Cardiac muscle cell (in vitro differentiated cells and primary cell): ENCODE measurements around the gene UBAP2L. TPM values are rescaled to one million over a fixed set of nuclear protein-coding genes. Genes with fewer than 3 reads are reported as not detected.

Experiments
- DNase-seq, 2 donors: peaks; one replicate each; pipeline versions ENCODE4 v3.0.0 to v3.0.0-alpha.2; 2010 to 2017; ENCODE audit warnings: low read depth in 1 of 2, low spot score in 1 of 2
- H3K27ac ChIP-seq: fragments of 200-600 bp; sonication (generic); 2 replicates; pipeline ENCODE4 v1.5.1; 2016
- H3K27me3 ChIP-seq: fragments of 200-600 bp; sonication (generic); 2 replicates; pipeline ENCODE4 v1.6.0; 2016; ENCODE audit warnings: control low read depth
- H3K36me3 ChIP-seq: fragments of 200-600 bp; sonication (generic); 2 replicates; pipeline ENCODE4 v1.5.1; 2016; ENCODE audit warnings: control low read depth
- H3K4me1 ChIP-seq: fragments of 200-600 bp; sonication (generic); 2 replicates; pipeline ENCODE4 v1.8.1; 2017; ENCODE audit warnings: low read depth, mild to moderate bottlenecking, mixed run types
- H3K4me3 ChIP-seq: fragments of 200-600 bp; sonication (generic); 2 replicates; pipeline ENCODE4 v1.5.1; 2016; ENCODE audit warnings: mild to moderate bottlenecking
- H3K9me3 ChIP-seq: fragments of 200-600 bp; sonication (generic); 2 replicates; pipeline ENCODE4 v1.5.1; 2017; ENCODE audit warnings: low read depth, mild to moderate bottlenecking, control low read depth
- polyA plus RNA-seq: library from polyadenylated mRNA; unstranded; fragments of >200 nt; fragmentation: Nextera tagmentation; extraction: Ambion mirVana; gene quantifications from 2 replicates; pipeline ENCODE4 v1.2.1, GENCODE V29; 2016
- total RNA-seq: library from RNA; depleted of rRNA; stranded (reverse); fragments of >200 nt; gene quantifications from 2 replicates; pipeline ENCODE4 v1.2.3, GENCODE V29; 2016
- TF ChIP-seq, protein P1 (sequence below): IDR thresholded peaks from 2 replicates; pipeline ENCODE4 v1.5.1; 2012; ENCODE audit warnings: low read depth, mild to moderate bottlenecking, low read length

The UBAP2L gene
- total and polyA plus RNA-seq, 2 experiments from 2014 or later = 142 to 190 TPM

GRCh38 chr1:154219541-154219940 is 1.2 kb upstream of the UBAP2L start:
- H3K4me1 ChIP-seq = peaks cover 35% of the 10 kb centered on the region
- DNase-seq = peak; percentile 15 to 19
- TF ChIP-seq, protein P1, sequence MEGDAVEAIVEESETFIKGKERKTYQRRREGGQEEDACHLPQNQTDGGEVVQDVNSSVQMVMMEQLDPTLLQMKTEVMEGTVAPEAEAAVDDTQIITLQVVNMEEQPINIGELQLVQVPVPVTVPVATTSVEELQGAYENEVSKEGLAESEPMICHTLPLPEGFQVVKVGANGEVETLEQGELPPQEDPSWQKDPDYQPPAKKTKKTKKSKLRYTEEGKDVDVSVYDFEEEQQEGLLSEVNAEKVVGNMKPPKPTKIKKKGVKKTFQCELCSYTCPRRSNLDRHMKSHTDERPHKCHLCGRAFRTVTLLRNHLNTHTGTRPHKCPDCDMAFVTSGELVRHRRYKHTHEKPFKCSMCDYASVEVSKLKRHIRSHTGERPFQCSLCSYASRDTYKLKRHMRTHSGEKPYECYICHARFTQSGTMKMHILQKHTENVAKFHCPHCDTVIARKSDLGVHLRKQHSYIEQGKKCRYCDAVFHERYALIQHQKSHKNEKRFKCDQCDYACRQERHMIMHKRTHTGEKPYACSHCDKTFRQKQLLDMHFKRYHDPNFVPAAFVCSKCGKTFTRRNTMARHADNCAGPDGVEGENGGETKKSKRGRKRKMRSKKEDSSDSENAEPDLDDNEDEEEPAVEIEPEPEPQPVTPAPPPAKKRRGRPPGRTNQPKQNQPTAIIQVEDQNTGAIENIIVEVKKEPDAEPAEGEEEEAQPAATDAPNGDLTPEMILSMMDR = no peak
- no peaks in the 10 kb centered on the region for H3K27me3 ChIP-seq
- H3K9me3 ChIP-seq = no peaks in the 10 kb centered on the region
- peaks cover 11% of the 10 kb centered on the region for H3K36me3 ChIP-seq
- peak overlapping the region; percentile 100 for H3K27ac ChIP-seq
- peak overlapping the region; percentile 87 for H3K4me3 ChIP-seq

- DNase-seq = no peak
- Histone ChIP-seq H3K27me3 (no peaks in the 10 kb centered on the region), H3K4me1 (peaks cover 35% of the 10 kb centered on the region), H3K36me3 (peaks cover 14% of the 10 kb centered on the region), H3K9me3 (no peaks in the 10 kb centered on the region), H3K4me3 (peak overlapping the region; percentile 62), H3K27ac (peak overlapping the region; percentile 97)
- TF ChIP-seq, protein P1 = no peak
Observed at GRCh38 chr1:154220970-154221277, 169 bp downstream of the UBAP2L start.

DNA sequence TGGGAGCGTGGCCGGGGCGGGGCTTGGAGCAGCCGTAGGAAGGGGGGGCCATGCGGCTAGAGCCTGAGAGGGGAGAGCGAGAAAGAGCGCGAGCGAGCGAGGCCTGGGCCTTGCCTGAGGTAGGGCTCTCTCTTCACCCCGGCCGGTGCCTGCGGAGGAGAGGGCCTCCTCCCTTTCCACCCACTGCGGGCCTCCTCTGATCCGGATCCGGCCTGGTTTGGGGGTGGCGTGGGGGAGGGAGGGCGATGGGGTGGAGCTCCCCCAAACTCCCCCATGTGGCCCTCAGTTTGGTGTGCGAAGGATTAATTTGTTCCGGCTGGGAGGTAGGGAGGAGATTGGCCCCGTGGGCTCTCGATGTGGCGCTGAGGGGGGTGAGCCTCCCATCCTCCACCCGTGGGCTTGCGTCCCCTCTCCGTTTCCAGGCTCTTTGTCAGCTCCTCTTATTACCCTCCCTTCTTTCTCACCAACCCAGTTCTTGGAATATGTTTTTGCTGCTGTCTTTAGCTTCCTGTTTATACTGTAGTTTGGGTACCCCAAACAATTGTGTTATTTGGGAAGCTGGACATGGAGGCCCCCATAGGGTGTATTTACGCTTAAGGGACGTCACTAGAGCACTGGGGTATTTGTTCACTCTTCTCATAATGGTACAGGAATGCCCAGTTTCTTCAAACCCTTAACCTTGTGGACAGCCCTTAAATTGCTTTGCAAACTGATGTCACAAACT is 685 bp downstream of the UBAP2L start:
- Histone ChIP-seq H3K4me3 (peak overlapping the region; percentile 62), H3K36me3 (peaks cover 19% of the 10 kb centered on the region), H3K9me3 (no peaks in the 10 kb centered on the region), H3K4me1 (peaks cover 35% of the 10 kb centered on the region), H3K27me3 (no peaks in the 10 kb centered on the region), H3K27ac (peak overlapping the region; percentile 97)
- peak; percentile 66 to 69 for DNase-seq
- TF ChIP-seq, protein P1 = no peak

DNA sequence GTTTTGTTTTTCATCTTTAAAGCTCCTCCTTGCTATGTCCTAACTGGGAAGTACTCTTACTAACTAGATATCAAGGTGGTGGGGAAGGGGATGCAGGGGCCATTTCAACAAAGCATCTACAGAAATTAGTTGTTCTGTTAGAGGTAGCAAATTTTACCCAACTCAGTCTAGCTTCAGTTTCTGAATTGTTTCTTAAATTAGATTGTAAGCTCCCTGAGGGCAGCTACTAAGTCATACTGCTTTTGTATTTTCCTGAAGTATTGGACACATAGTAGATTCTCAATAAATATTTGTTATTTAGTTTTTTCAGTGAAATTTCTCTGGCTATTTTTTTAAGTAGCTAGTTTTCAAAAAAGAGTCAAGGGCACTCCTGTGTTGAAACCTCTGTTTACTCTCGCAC is 1.8 kb downstream of the UBAP2L start:
- TF ChIP-seq, protein P1 = no peak
- peak overlapping the region; percentile 62 for H3K4me3 ChIP-seq
- peaks cover 24% of the 10 kb centered on the region for H3K36me3 ChIP-seq
- peak in 1 of 2 donors; percentile 15 for DNase-seq
- H3K4me1 ChIP-seq = peaks cover 35% of the 10 kb centered on the region
- H3K27ac ChIP-seq = peak overlapping the region; percentile 97
- no peaks in the 10 kb centered on the region for H3K9me3 ChIP-seq
- no peaks in the 10 kb centered on the region for H3K27me3 ChIP-seq

DNA sequence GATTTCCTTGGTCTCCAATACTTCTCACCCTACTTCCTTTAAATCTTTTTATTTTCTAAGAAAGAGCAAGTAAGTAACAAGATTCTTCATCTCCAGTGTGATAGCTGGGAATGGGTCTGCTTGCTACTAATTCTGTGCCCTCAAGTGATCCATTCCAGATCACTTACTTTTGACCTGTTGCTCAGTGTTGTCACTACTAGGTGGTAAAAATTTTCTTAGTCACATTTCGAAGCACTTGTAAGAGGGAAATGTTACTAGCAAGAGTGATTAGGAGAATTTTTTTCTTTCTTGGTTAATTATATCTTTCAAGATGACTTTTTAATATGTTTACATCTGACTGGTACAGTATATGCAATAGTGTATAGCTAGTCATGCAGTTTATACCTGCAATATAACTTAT is 2.2 kb downstream of the UBAP2L start:
- H3K4me1 ChIP-seq = peaks cover 35% of the 10 kb centered on the region
- no peaks in the 10 kb centered on the region for H3K27me3 ChIP-seq
- H3K9me3 ChIP-seq = no peaks in the 10 kb centered on the region
- TF ChIP-seq, protein P1 = no peak
- H3K36me3 ChIP-seq = peaks cover 26% of the 10 kb centered on the region
- DNase-seq = no peak
- H3K27ac ChIP-seq = peak overlapping the region; percentile 19
- H3K4me3 ChIP-seq = peak overlapping the region; percentile 62
